Rectal smooth muscle tissue (tissue), 1 donor: Measurements from ENCODE around the gene HSF5.
A peak's percentile ranks its signal among the peaks of the same experiment; 100 is the strongest.

ENCODE experiments used
- H3K27ac ChIP-seq: one replicate; pipeline ENCODE4 v1.7.0; 2013; ENCODE audit warnings: low read depth, low read length, inconsistent platforms
- H3K27me3 ChIP-seq: one replicate; pipeline ENCODE4 v1.7.0; 2013; ENCODE audit warnings: low read length; ENCODE audit not compliant: control insufficient read depth, insufficient read depth
- H3K36me3 ChIP-seq: one replicate; pipeline ENCODE4 v1.7.0; 2013; ENCODE audit warnings: low read length; ENCODE audit not compliant: control insufficient read depth, insufficient read depth
- H3K4me1 ChIP-seq: one replicate; pipeline ENCODE4 v1.7.0; 2013; ENCODE audit warnings: low read length; ENCODE audit not compliant: control insufficient read depth, insufficient read depth
- H3K4me3 ChIP-seq: one replicate; pipeline ENCODE4 v1.7.0; 2013; ENCODE audit warnings: low read length
- H3K9ac ChIP-seq: one replicate; pipeline ENCODE4 v1.7.0; 2013; ENCODE audit warnings: low read length

HSF5 gene

DNA sequence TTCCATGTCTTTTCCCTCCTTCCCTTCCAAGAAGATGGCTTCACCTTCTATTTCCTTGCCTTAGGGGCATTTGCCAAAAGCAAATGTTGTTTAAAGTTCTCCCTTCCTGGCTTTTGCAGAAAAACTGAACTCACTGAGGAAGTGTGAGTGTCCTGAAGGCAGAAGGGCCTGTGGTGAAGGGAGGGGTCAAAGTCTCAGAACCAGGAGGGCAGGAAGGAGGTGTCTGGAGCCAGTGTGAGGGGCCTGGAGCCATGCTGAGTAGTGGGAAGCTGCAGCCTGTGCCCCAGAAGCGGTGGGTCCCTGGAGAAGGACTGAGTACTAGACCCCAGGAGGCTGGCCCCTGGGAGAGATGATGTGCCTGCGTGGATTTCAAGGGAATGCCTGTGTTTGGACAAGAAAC lies 112.4 kb downstream of the HSF5 start:
- Histone ChIP-seq H3K9ac (no peak overlapping the region), H3K27me3 (no peaks in the 10 kb centered on the region), H3K27ac (no peak overlapping the region), H3K4me1 (no peaks in the 10 kb centered on the region), H3K4me3 (no peak overlapping the region), H3K36me3 (no peaks in the 10 kb centered on the region)

DNA sequence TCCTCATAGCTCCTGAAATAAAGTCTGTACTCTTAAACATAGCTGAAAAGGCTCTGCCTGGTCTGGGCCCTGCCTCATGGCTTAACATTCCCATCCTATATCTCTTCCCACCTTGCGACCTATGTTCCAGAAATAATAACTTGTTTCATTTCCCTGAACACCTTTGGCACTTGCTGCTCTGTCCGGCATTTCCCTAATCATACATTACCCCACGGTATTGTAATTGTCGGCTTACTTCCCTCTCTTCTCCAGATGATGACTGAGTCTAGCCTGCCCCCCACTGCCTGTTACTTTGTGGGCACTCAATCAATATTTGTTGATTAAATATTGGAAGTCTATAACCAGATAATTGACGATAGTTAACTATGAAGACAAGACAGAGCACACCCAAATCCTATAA lies 113.0 kb downstream of the HSF5 start:
- Histone ChIP-seq H3K36me3 (no peaks in the 10 kb centered on the region), H3K27me3 (no peaks in the 10 kb centered on the region), H3K9ac (no peak overlapping the region), H3K27ac (no peak overlapping the region), H3K4me1 (no peaks in the 10 kb centered on the region), H3K4me3 (peak overlapping the region; percentile 9)

DNA sequence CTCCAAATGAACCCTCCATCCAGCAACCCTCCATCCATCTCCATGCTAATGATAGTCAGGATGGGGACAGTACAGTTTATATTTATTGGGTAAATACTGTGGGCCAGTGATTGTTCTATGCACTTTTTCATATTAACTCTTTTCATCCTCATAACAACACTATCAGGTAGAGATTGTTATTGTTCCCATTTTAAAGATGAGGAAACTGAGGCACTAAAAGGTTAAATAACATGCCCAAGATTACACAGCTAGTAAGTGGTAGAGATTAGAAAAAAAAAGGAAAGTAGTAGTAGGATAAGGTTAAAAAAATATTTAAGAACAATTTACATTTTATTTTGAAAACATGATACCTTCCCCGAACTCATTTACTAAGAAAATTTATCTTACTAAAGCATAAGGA lies 114.3 kb downstream of the HSF5 start:
- no peak overlapping the region for H3K4me3 ChIP-seq
- H3K27me3 ChIP-seq = no peaks in the 10 kb centered on the region
- H3K36me3 ChIP-seq = no peaks in the 10 kb centered on the region
- H3K27ac ChIP-seq = no peak overlapping the region
- no peaks in the 10 kb centered on the region for H3K4me1 ChIP-seq
- no peak overlapping the region for H3K9ac ChIP-seq

DNA sequence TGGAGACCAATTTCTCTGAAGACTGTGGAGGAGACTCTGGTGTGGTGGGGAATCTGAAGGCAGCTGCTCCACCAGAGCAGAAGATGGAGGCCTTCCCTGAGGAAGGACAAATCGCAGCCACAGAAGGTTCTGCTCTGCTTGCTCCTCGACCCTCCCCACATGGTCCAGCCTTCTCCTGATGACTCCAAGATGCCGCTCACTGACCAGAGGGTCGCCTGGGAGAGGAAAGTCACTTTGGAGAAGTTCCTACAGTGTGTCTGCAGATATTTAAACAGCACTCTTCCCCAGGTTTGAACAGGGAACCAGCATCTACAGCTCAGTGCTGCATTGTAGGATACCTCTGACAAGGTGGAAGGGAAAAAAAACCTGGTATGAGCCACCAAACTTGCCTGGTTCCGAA lies 115.2 kb downstream of the HSF5 start:
- Histone ChIP-seq H3K4me1 (no peaks in the 10 kb centered on the region), H3K27ac (no peak overlapping the region)

DNA sequence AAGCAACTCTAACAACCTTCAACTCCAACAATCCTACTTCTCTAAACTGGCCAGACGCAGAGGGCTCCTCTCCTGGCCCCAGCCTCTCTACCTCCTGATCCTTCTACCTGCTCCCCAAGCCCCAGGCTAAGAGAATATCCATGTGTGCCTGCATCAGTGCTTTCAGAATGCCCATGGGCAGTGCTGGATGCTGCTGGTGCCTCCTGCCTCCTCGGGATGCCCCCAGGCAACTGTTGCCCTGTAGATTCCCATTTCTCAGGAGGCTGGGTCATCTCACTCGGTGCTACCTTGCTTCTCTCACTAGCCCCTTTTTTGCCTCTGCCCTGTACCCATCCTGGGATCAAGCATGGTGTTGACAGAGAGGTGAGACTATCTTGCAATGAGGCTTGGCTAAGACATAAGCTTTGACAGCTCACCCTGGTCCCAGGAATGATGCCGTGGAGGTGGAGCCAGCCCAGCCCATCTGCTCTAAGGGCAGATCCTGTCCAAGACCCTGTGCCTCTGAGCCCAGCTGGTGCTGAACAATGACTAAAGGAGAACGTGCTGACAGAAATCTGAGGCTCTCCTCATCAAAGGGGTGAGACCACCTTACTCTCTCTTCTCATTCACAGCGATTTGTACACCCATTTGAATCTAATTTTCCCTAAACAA lies 116.8 kb downstream of the HSF5 start:
- Histone ChIP-seq H3K4me1 (no peaks in the 10 kb centered on the region), H3K27me3 (no peaks in the 10 kb centered on the region), H3K9ac (no peak overlapping the region), H3K27ac (no peak overlapping the region), H3K36me3 (no peaks in the 10 kb centered on the region), H3K4me3 (no peak overlapping the region)

More for the DNA sequence above, 115.2 kb downstream of the HSF5 start:
- Histone ChIP-seq H3K4me3 (no peak overlapping the region), H3K27me3 (no peaks in the 10 kb centered on the region), H3K9ac (no peak overlapping the region), H3K36me3 (no peaks in the 10 kb centered on the region)

DNA sequence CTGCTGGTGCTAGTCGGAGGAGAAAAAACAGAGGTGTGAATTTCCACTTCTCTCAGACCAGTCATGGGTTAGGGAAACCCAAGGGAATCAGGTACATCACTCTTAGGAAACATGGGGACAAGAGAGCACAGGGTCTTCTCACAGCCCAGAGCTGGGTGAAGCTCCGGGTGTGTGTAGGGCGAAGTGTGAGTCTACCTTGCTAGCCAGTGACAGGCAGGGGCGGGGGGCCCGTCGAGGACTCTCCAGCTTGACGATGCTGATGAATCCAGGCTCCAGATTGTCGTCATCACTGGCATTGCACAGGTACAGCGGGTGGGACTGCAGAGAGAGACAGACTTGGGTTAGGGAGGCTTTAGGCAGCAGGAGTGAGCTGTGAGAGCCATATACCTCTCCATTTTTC lies 117.5 kb downstream of the HSF5 start:
- Histone ChIP-seq H3K4me1 (no peaks in the 10 kb centered on the region), H3K27ac (no peak overlapping the region), H3K27me3 (no peaks in the 10 kb centered on the region)

DNA sequence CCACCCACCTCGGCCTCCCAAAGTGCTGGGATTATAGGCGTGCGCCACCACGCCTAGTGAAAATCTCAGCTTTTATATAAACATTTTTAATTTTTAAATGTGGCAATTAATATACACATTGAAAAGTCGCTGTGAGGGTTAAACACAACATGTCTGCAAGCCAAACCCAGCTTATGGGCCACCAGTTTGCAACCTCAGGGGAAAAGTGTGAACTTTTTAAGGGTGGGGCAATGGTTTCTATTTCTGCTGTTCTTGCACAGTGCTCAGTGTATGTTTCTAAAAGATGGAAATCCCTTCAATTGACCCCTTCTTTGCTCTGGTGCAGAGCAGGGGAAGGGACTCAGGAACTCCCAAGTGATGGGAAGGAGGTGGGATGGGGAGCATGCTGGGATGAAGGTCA lies 117.9 kb downstream of the HSF5 start:
- Histone ChIP-seq H3K4me1 (no peaks in the 10 kb centered on the region), H3K4me3 (no peak overlapping the region), H3K27ac (no peak overlapping the region), H3K27me3 (no peaks in the 10 kb centered on the region), H3K9ac (no peak overlapping the region), H3K36me3 (no peaks in the 10 kb centered on the region)

More for the DNA sequence above, 117.5 kb downstream of the HSF5 start:
- no peak overlapping the region for H3K4me3 ChIP-seq
- no peaks in the 10 kb centered on the region for H3K36me3 ChIP-seq
- no peak overlapping the region for H3K9ac ChIP-seq
